K562 (cell line): ENCODE results near the gene MYLIP.

Experiments
- CREB1 ChIP-seq, 2 experiments: sonication (generic) in 1 of 2; formaldehyde crosslinking in 1 of 2; IDR thresholded peaks; 2 replicates each; pipeline versions ENCODE4 v1.6.1 to v1.8.0; 2012 to 2022; ENCODE audit warnings: inconsistent platforms in 1 of 2, mild to moderate bottlenecking in 1 of 2, missing genetic modification reagents in 1 of 2, moderate library complexity in 1 of 2
- CTCF ChIP-seq, 3 experiments: IDR thresholded peaks in 2 of 3; conservative IDR thresholded peaks in 1 of 3; 2 replicates each; pipeline ENCODE4 v1.5.1; 2011 to 2012; ENCODE audit warnings: low read length in 3 of 3, mild to moderate bottlenecking in 3 of 3, control low read depth in 2 of 3, improper control_type of control experiment in 1 of 3, inconsistent platforms in 1 of 3, low read depth in 1 of 3, mixed read lengths in 1 of 3, moderate library complexity in 1 of 3; ENCODE audit not compliant: insufficient read depth in 2 of 3
- FOXK1 ChIP-seq: sonication (generic); formaldehyde crosslinking; IDR thresholded peaks from 2 replicates; pipeline ENCODE4 v1.8.0; 2022; ENCODE audit warnings: missing genetic modification reagents, mild to moderate bottlenecking, borderline replicate concordance
- GABPB1 ChIP-seq: sonication (generic); formaldehyde crosslinking; IDR thresholded peaks from 2 replicates; pipeline ENCODE4 v1.8.0; 2022; ENCODE audit warnings: mild to moderate bottlenecking, missing genetic modification reagents
- HMBOX1 ChIP-seq: sonication (generic); IDR thresholded peaks from 2 replicates; pipeline ENCODE4 v1.6.1; 2016
- MAFF ChIP-seq: IDR thresholded peaks from 2 replicates; pipeline ENCODE4 v1.6.1; 2012; ENCODE audit warnings: low read length, improper control_type of control experiment
- RAD21 ChIP-seq, 2 experiments: fragments of 250-450 bp in 1 of 2; fragments of 450-650 bp in 1 of 2; sonication (Bioruptor Pico) in 1 of 2; formaldehyde crosslinking in 1 of 2; IDR thresholded peaks in 1 of 2; conservative IDR thresholded peaks in 1 of 2; 2 replicates each; pipeline versions ENCODE4 v1.4.0 to v1.8.0; 2020 to 2022; ENCODE audit warnings: mild to moderate bottlenecking in 2 of 2, moderate library complexity in 1 of 2
- RFX5 ChIP-seq: IDR thresholded peaks from 2 replicates; pipeline ENCODE4 v1.6.1; 2011; ENCODE audit warnings: low read depth, mild to moderate bottlenecking, improper control_type of control experiment, low read length
- SAFB2 ChIP-seq: fragments of 200-400 bp; formaldehyde crosslinking; IDR thresholded peaks from 2 replicates; pipeline ENCODE4 v1.6.1; 2018; ENCODE audit warnings: borderline replicate concordance, low read length, low read depth, moderate library complexity; ENCODE audit not compliant: severe bottlenecking
- SAP30 ChIP-seq: fragments of 200-600 bp; sonication (generic); IDR thresholded peaks from 2 replicates; pipeline ENCODE4 v1.6.1; 2012; ENCODE audit warnings: borderline replicate concordance, low read depth, mild to moderate bottlenecking, moderate library complexity, low read length, control low read depth, inconsistent platforms; ENCODE audit not compliant: insufficient read depth, poor library complexity, severe bottlenecking
- YY1 ChIP-seq, 3 experiments: IDR thresholded peaks; 2 replicates each; pipeline ENCODE4 v1.6.1; 2011; ENCODE audit warnings: low read length in 2 of 3, mild to moderate bottlenecking in 2 of 3, moderate library complexity in 2 of 3, borderline replicate concordance in 1 of 3, control low read depth in 1 of 3, low read depth in 1 of 3; ENCODE audit not compliant: insufficient read depth in 3 of 3, insufficient replicate concordance in 2 of 3, control insufficient read depth in 1 of 3, insufficient read length in 1 of 3; ENCODE audit errors: extremely low read depth in 1 of 3
- ZBTB7A ChIP-seq: IDR thresholded peaks from 2 replicates; pipeline ENCODE4 v1.6.1; 2011; ENCODE audit warnings: low read depth, mild to moderate bottlenecking, low read length, moderate library complexity, borderline replicate concordance; ENCODE audit not compliant: control insufficient read depth
- ZEB2 ChIP-seq: fragments of 450-650 bp; IDR thresholded peaks from 2 replicates; pipeline ENCODE4 v1.6.1; 2016
- ZHX1 ChIP-seq: fragments of 150-350 bp; conservative IDR thresholded peaks from 2 replicates; pipeline ENCODE4 v1.6.1; 2014; ENCODE audit warnings: low read length

- TF ChIP-seq FOXK1 (CRISPR knock-in tag) (no peak), MAFF (no peak), ZHX1 (no peak), GABPB1 (no peak), CTCF (IDR thresholded peaks at IDR 0.05 in 2 of 3, conservative IDR thresholded peaks at IDR 0.05 in 1 of 3; ENCODE audit: insufficient read depth in 2 of 3, low read depth in 1 of 3, low read length in 3 of 3) (no peak), SAP30 (no peak), RAD21 (CRISPR knock-in tag; conservative IDR thresholded peaks at IDR 0.05 in 1 of 2, IDR thresholded peaks at IDR 0.05 in 1 of 2) (peak in 1 of 2 experiments; percentile 21; a peak in 1 of 4 replicates), ZEB2 (no peak), HMBOX1 (no peak), CREB1 (IDR thresholded peaks at IDR 0.05) (no peak), CREB1 (CRISPR knock-in tag; IDR thresholded peaks at IDR 0.05) (no peak), SAFB2 (no peak), RFX5 (no peak), ZBTB7A (no peak), YY1 (IDR thresholded peaks at IDR 0.05; ENCODE audit: borderline replicate concordance in 1 of 3, control insufficient read depth in 1 of 3, extremely low read depth in 1 of 3, insufficient read depth in 3 of 3, insufficient read length in 1 of 3, insufficient replicate concordance in 2 of 3, low read depth in 1 of 3, low read length in 2 of 3) (no peak)
Observed at GRCh38 chr6:16174416-16175078, 45.7 kb downstream of the MYLIP start.
